Activated CD4-positive, alpha-beta T cell treated with anti-CD3 and anti-CD28 coated beads for 1 hour (primary cell): ENCODE results near the gene MOCS3.

ENCODE experiments used
- DNase-seq: peaks from one replicate; pipeline ENCODE4 v3.0.0-alpha.2; 2020

The MOCS3 gene

GRCh38 chr20:50958615-50959542 is at the start of gene MOCS3:
Gene MOCS3 (plus strand): TSS chr20:50958818. CDS start chr20:50958843, 25 bp downstream.
- DNase-seq: peak; percentile 67

- DNase-seq: no peak
Measured at GRCh38 chr20:50909413-50909812, 49.2 kb upstream of the MOCS3 start.

- no peak for DNase-seq
Measured at GRCh38 chr20:50911030-50911429, 47.6 kb upstream of the MOCS3 start.

- DNase-seq: no peak
Measured at GRCh38 chr20:50911716-50912115, 46.9 kb upstream of the MOCS3 start.

GRCh38 chr20:50913690-50914375 is 44.8 kb upstream of the MOCS3 start:
- DNase-seq: no peak

- no peak for DNase-seq
Measured at GRCh38 chr20:50915424-50915823, 43.2 kb upstream of the MOCS3 start.

GRCh38 chr20:50916257-50916656 is 42.4 kb upstream of the MOCS3 start:
- no peak for DNase-seq

GRCh38 chr20:50916934-50917333 is 41.7 kb upstream of the MOCS3 start:
- DNase-seq: no peak

- DNase-seq: no peak
Measured at GRCh38 chr20:50918403-50918802, 40.2 kb upstream of the MOCS3 start.

GRCh38 chr20:50919567-50919966 is 39.1 kb upstream of the MOCS3 start:
- no peak for DNase-seq

GRCh38 chr20:50920997-50921396 is 37.6 kb upstream of the MOCS3 start:
- no peak for DNase-seq

GRCh38 chr20:50921803-50922501 is 36.7 kb upstream of the MOCS3 start:
- DNase-seq: no peak

GRCh38 chr20:50924261-50924920 is 34.2 kb upstream of the MOCS3 start:
- no peak for DNase-seq

- DNase-seq: no peak
Measured at GRCh38 chr20:50926530-50926929, 32.1 kb upstream of the MOCS3 start.

- DNase-seq: no peak
Measured at GRCh38 chr20:50928469-50928868, 30.1 kb upstream of the MOCS3 start.

GRCh38 chr20:50929299-50930138 is 29.1 kb upstream of the MOCS3 start:
- peak; percentile 80 for DNase-seq

GRCh38 chr20:50930139-50930975 is 28.3 kb upstream of the MOCS3 start:
- DNase-seq: no peak

GRCh38 chr20:50930976-50931305 is 27.7 kb upstream of the MOCS3 start:
- no peak for DNase-seq

GRCh38 chr20:50931306-50932015 is 27.2 kb upstream of the MOCS3 start, which contains the start of gene ADNP:
Gene ADNP (minus strand): TSS chr20:50931437. CDS start chr20:50903996, 27,441 bp downstream.
- peak; percentile 83 for DNase-seq

GRCh38 chr20:50932016-50932485 is 26.6 kb upstream of the MOCS3 start:
- no peak for DNase-seq
